ENCODE data around the gene AQP7.

GRCh38 chr9:33414268-33414667 is 11.9 kb upstream of the AQP7 start:
- TF ChIP-seq SMC3 (conservative IDR thresholded peaks at IDR 0.05; ENCODE audit: poor library complexity) (no peak), CTCF (IDR thresholded peaks at IDR 0.05; ENCODE audit: poor library complexity, severe bottlenecking) (no peak), EP300 (conservative IDR thresholded peaks at IDR 0.05; ENCODE audit: poor library complexity, severe bottlenecking) (no peak), REST (IDR thresholded peaks at IDR 0.05; ENCODE audit: borderline replicate concordance) (no peak), POLR2AphosphoS5 (IDR thresholded peaks at IDR 0.05) (no peak), EZH2 (IDR thresholded peaks at IDR 0.05; ENCODE audit: borderline replicate concordance, insufficient read depth, low read length, poor library complexity, severe bottlenecking) (no peak), RAD21 (conservative IDR thresholded peaks at IDR 0.05) (no peak)

All from neural cell (in vitro differentiated cells).